ENCODE results near the gene AVPR1A. TPM values are rescaled to one million over a fixed set of nuclear protein-coding genes. Genes with fewer than 3 reads are reported as not detected.

AVPR1A gene
- total RNA-seq, 1 donor from 2014 or later: not detected

GRCh38 chr12:63132201-63132600 is 18.8 kb downstream of the AVPR1A start:
- POLR2A ChIA-PET: no interaction called here
- TF ChIP-seq CTCF (IDR thresholded peaks at IDR 0.05): no peak
- Mint-ChIP-seq H3K4me3 (no peak overlapping the region), H3K27ac (no peak overlapping the region), H3K27me3 (no peaks in the 10 kb centered on the region), H3K36me3 (ENCODE audit: low read depth) (no peaks in the 10 kb centered on the region), H3K4me1 (no peaks in the 10 kb centered on the region), H3K9me3 (no peaks in the 10 kb centered on the region)
- CTCF ChIA-PET: no interaction called here
- ATAC-seq (ENCODE audit: low read depth) (no peak), DNase-seq (no peak)
- intact Hi-C loops (cut with micrococcal nuclease): no loop called here

GRCh38 chr12:63129927-63130326 is 21.1 kb downstream of the AVPR1A start:
- no peaks in the 10 kb centered on the region for H3K27me3 Mint-ChIP-seq
- ATAC-seq (ENCODE audit: low read depth): no peak

GRCh38 chr12:63124778-63125177 is 26.2 kb downstream of the AVPR1A start:
- CTCF ChIA-PET: no interaction called here
- DNase-seq: no peak
- no peak for ATAC-seq (ENCODE audit: low read depth)
- Mint-ChIP-seq H3K4me1 (no peaks in the 10 kb centered on the region), H3K4me3 (no peak overlapping the region), H3K27me3 (no peaks in the 10 kb centered on the region), H3K27ac (no peak overlapping the region), H3K36me3 (ENCODE audit: low read depth) (no peaks in the 10 kb centered on the region), H3K9me3 (no peaks in the 10 kb centered on the region)
- TF ChIP-seq CTCF (IDR thresholded peaks at IDR 0.05): no peak
- intact Hi-C loops (cut with micrococcal nuclease): no loop called here
- POLR2A ChIA-PET: no interaction called here

More at GRCh38 chr12:63129927-63130326, 21.1 kb downstream of the AVPR1A start:
- intact Hi-C loops (cut with micrococcal nuclease): no loop called here
- ChIA-PET POLR2A (no interaction called here), CTCF (no interaction called here)
- Mint-ChIP-seq H3K4me1 (no peaks in the 10 kb centered on the region), H3K27ac (no peak overlapping the region), H3K36me3 (ENCODE audit: low read depth) (no peaks in the 10 kb centered on the region), H3K4me3 (no peak overlapping the region), H3K9me3 (no peaks in the 10 kb centered on the region)
- DNase-seq: no peak
- TF ChIP-seq CTCF (IDR thresholded peaks at IDR 0.05): no peak

- DNase-seq (no peak), ATAC-seq (ENCODE audit: low read depth) (no peak)
- Mint-ChIP-seq H3K27ac (no peak overlapping the region), H3K27me3 (no peaks in the 10 kb centered on the region), H3K36me3 (ENCODE audit: low read depth) (no peaks in the 10 kb centered on the region), H3K9me3 (no peaks in the 10 kb centered on the region), H3K4me3 (no peak overlapping the region), H3K4me1 (no peaks in the 10 kb centered on the region)
- TF ChIP-seq CTCF (IDR thresholded peaks at IDR 0.05): no peak
- CTCF ChIA-PET: no interaction called here
- intact Hi-C loops (cut with micrococcal nuclease): no loop called here
- POLR2A ChIA-PET: no interaction called here
Measured at GRCh38 chr12:63103494-63104131, 47.4 kb downstream of the AVPR1A start.

- CTCF ChIA-PET: no interaction called here
- H3K9me3 Mint-ChIP-seq: no peaks in the 10 kb centered on the region
Measured at GRCh38 chr12:63101920-63102319, 49.1 kb downstream of the AVPR1A start.

More at GRCh38 chr12:63101920-63102319, 49.1 kb downstream of the AVPR1A start:
- ATAC-seq (ENCODE audit: low read depth) (no peak), DNase-seq (no peak)
- Mint-ChIP-seq H3K36me3 (ENCODE audit: low read depth) (no peaks in the 10 kb centered on the region), H3K4me1 (no peaks in the 10 kb centered on the region), H3K4me3 (no peak overlapping the region), H3K27ac (no peak overlapping the region), H3K27me3 (no peaks in the 10 kb centered on the region)
- no peak for TF ChIP-seq CTCF (IDR thresholded peaks at IDR 0.05)
- POLR2A ChIA-PET: no interaction called here
- intact Hi-C loops (cut with micrococcal nuclease): no loop called here

Measured in activated B cell treated with CpG ODN at 0.5 μM for 24 hours (primary cell).